ENCODE measurements around the gene NPAT.
"Not testable (repeated sequence)": the region's sequence is repeated elsewhere in the genome, so short reads cannot be mapped to it uniquely, and the experiment has no call there.

NPAT gene

DNA sequence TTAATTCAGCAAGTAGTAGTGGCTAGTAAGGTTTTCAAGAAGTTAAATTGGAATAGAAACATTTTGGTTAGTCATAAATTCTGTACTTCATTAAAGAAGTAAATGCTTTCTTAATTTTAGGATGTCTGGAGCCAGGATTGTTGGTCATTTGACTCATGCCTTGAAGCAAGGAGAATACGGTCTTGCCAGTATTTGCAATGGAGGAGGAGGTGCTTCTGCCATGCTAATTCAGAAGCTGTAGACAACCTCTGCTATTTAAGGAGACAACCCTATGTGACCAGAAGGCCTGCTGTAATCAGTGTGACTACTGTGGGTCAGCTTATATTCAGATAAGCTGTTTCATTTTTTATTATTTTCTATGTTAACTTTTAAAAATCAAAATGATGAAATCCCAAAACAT, 75.3 kb downstream of the NPAT start:
- DNase-seq: no peak

DNA sequence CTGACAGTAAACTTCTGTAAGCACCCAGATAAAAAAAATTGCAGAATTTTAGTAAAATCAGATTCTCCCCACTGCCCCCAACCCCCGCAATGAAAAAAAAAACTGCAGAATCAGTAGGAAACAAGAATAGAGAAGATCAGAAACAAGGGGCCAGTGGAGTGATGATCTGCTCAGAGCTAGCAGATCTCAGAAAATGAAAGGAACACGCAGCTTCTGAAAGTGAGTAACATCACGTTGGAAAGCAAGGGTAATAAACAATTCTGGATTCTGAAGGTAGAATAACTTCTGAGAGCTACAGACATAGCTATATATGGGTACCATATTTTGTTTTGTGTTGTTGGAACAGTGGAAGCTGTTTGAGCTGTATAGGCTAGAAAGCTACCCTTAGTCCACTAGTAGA, 77.8 kb downstream of the NPAT start:
- no peak for DNase-seq

DNA sequence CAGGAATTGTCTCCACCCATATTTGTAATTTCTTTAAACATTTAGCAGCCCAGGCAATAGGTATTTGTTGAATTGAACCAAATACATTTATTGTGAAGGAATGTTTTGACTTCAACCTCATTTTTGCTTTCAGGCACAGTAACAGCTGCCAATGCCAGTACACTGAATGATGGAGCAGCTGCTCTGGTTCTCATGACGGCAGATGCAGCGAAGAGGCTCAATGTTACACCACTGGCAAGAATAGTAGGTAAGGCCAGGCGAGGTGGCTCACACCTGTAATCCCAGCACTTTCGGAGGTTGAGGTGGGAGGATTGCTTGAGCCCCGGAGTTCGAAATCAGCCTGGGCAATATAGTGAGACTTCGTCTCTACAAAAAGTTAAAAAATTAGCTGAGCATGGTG, 80.1 kb downstream of the NPAT start:
- no peak for DNase-seq

DNA sequence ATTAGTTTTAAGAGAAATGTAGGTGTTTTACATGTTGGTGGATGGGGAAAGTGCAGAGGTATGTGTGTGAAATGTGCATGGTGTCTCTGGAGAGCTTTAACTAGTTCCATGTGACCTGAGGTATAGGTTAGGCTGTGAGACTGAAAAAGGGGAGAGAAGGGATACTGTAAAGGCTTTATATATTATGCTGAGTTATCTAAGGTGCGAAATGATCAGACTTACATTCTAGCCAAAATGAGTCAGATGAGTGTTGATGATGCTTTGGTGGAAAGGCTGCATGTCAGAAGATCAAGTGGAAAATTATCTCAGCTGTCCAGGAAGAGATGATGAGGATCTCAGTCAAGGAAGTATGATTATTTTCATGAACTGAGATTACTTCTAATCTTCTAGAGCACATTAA, 85.2 kb downstream of the NPAT start:
- DNase-seq: no peak

DNA sequence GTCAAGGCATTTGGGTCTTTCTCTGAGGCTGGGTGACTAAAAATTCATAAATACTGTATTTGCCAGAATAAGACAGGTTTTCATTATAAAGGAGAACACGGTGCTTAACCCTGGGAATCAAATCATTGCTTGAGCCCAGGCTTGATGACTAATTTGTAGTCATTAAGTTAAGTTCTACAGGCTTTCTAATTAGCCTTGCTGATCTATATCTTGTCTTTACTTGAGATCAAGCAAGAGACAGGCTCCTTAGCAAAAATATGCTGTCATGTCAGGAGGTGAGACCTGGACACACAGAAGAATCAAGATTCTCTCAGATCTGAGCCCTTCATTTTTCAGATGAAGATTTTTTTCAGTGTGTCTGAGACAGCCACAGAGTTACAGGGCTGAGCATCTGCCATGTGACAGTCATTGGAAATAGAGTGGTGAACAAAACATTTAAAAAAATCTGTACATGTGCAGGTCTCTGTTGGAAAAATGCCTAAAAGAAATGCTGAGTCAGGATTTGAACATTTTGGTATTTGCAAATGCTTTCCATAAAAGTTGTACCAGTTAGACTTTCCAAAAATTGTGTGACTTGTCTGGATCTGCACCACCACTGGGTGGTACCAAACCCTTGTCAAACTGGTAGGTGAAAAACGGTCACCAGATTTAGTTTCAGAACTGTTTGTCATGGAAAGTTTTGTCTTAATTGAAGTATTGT, 86.4 kb downstream of the NPAT start:
- DNase-seq: peak; percentile 42

DNA sequence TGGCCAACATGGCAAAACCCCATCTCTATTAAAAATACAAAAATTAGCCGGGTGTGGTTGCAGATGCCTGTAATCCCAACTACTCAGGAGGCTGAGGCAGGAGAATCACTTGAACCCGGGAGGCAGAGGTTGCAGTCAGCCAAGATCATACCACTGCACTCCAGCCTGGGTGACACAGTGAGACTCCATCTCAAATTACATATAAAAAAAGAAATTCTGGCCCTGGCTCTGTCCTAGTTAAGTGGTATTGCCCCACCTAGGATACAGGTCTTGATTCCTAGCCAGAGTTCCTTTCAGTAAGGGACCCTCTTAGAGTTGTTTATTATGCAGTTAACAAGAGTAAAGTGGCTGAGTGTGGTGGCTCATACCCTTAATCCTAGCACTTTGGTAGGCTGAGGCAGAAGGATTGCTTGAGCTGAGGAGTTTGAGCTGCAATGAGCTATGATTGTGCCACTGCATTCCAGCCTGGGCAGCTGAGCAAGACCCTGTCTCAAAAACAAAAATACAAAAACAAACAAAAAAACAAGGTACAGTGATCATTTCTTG, 89.4 kb downstream of the NPAT start:
- DNase-seq: not testable (repeated sequence)

DNA sequence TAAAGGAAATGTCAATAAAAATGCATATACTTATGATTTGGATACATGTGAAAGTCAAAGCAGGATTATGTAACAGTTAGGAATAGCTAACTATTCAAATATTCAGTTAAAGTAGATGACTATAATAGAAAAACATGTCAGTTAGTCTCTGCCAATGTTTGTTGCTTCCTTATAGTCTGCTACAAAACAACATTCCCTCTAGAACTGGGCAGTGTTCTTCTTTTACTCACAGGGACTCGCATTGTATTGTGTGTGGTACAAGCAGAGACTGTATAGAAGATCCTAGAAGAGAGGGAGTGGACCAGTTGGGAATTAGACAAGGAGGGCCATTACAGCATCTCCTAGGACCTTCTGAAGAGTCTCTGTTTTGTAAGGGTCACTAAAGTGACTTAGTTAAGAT, 90.4 kb downstream of the NPAT start:
- no peak for DNase-seq

DNA sequence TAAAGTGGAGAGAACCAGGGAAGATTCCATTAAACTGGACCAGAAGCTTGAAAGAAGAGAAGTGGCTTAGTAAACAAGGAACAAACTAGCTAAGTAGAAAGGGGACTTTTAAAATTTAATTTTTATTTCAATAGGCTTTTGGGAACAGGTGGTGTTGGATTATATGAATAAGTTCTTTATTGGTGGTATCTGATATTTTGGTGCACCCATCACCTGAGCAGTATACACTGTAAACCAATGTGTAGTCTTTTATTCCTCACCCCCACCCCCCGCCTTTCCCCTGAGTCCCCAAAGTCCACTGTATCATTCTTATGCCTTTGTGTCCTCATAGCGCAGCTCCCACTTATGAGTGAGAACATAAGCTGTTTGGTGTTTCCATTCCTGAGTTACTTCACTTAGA, 93.7 kb downstream of the NPAT start:
- DNase-seq: no peak

DNA sequence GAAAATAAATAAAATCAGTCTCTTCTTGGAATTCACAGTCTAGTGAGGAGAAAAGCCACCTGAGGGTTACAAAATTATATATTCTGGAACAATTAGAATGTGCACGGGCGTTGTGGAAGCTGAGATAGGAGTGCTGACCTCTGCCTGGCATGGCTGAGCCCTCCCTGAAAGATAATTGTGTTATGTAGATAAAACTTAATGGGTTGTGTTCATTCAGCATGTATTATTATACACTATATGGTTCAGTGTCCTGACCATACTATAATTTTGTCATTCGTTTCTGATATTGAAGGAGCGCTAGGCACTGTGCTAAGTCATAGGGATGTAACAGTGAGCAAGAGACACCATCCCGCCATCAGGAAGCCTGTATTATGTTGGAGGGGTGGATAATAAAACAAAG, 97.3 kb downstream of the NPAT start:
- DNase-seq: no peak

DNA sequence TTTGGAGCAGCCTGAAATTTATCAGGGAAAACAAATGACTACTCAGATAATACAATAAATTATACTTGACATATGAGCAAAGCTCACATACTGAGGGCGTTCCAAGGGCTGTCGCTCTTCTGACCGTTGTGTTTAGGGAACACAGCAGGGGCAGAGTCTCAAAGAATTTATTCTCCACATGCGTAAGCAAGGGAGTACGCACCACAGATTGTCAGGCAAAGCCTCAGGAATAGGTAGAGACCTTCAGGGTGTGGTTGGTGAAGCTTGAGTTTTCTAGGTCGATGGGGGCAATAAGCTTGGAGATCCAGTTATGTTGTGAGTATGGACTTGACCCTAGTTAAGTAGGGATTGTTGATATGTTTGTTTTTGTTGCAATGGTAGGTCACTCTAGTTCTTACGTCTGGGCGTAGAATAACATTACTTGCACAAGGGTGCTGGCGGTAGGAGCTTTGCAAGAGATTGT, 100.2 kb downstream of the NPAT start:
- DNase-seq: no peak

DNA sequence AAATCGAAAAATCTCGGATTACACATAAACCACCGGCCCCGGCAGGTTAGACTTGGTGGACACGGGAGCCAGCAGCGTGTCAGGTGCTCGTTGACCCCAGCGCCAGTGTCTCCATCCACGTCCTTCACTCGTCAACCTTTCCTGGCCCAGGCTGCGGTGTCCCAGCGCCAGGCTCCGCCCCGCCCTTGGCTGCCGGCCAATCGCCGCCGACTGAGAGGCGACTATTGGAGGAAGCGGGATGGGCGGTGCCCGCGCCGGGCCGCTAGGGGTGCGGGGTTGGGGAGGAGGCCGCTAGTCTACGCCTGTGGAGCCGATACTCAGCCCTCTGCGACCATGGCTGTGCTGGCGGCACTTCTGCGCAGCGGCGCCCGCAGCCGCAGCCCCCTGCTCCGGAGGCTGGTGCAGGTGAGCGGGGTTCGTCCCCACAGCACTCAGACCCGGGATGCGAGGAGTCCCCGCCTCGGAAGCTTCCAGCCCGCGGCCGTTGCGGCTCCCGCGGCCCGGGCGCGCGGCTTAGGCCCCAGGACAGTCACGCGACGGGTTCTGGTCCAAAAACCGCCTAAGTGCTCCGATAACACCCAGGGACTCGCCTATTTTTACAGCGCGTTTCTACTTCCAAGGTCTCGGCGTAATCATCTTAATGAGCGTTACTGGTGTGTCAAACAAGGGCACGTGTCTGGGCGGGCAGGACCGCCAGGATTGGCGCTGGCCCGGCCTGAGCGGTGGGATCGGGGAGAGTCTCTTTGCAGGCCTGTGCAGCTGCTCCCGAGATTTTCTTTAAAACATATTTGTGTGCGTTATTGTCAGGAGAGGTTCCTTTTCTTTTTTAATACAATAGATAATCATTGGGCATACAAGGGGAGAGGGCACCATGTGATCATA, 100.9 kb downstream of the NPAT start, which contains the start of gene ACAT1:
TSS of gene ACAT1 (plus strand) at position 294 of the 882 bp plus-strand sequence. CDS start at position 334, 40 bp downstream.
- DNase-seq: peak; percentile 97

DNA sequence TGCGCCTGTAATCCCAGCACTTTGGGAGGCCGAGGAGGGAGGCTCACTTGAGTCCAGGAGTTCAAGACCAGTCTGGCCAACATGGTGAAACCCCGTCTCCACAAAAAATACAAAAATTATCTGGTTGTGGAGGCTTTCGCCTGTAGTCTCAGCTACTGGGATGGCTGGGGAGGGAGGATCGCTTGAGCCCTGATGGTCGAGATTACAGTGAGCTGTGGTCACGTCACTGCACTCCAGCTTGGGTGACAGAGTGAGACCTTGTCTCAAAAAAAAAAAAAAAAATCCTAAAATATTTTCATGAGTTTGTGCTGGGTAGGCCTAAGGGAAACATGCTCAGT, 101.5 kb downstream of the NPAT start:
- DNase-seq: not testable (repeated sequence)

DNA sequence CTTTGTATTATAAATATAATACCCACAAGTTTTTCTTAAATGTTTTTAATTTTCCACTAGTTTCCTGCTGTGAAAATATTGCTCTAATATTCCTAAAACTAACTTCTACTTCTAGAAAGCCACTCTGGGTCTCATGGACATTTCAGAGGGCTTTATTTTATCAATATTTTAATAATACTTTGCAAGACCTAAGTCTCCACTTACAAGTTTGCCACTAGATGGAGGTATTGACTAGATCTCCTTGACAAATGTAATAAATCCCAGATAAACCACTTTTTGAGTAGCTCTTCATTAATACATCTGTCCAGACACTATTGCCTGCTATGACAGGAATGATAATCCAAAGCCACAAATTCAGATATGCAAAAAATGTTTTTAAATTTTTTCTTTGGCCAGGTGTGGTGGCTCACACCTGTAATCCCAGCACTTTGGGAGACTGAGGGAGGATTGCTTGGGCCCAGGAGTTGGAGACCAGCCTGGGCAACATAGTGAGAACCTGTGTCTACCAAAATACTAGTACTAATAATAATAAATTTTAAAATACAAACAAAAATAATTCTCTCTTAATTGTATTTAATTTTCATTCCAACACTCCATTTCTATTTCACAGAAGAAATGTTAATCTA, 104.6 kb downstream of the NPAT start:
- no peak for DNase-seq

DNA sequence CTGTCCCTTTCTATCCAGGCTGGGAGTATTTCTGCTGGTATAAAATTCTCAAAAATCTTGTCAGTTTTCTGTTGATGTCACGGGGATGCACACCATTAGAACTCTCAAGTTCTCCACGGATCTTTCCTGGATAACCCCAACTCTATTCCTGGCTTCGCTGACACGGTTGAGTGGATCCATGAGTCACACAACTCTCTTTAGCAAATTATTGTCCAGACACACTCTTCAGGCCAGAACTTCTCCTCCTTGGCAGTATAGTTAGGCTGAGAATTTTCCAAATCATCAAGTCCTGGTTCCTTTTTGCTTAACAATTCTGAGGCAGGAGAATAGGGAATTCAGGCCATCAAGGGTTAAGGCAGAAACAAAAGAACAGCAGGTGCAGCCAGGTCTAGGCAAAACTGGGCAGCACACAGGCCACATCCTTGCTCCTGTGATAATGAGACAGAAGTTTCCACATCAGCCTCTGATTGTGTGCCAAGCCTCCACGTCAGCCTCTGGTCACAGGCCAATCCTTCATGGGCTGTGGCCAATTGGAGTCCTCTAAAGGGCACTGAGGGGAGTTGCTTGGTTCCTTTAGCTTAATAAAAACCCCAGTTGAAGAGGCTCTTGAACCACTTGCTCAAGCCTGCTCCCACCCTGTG, 106.8 kb downstream of the NPAT start:
- DNase-seq: no peak

DNA sequence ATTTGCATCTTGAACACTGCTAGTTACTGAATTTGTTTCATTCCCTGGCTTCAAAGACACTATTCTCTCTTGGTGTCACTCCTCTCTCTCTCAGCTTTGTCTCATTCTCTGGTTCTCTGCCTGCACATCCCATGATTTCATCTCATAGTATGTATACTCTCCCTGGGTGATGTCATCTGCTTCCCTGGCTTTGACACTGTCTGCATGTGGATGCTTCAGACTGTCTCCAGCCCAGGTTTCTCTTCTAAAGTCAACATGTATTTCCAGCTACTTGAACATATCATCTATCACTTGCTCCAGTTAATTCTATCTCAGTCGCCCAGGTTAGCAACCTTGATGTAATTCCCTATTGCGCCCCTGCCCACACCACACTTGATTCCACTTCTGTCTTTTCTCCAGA, 110.4 kb downstream of the NPAT start:
- DNase-seq: no peak

DNA sequence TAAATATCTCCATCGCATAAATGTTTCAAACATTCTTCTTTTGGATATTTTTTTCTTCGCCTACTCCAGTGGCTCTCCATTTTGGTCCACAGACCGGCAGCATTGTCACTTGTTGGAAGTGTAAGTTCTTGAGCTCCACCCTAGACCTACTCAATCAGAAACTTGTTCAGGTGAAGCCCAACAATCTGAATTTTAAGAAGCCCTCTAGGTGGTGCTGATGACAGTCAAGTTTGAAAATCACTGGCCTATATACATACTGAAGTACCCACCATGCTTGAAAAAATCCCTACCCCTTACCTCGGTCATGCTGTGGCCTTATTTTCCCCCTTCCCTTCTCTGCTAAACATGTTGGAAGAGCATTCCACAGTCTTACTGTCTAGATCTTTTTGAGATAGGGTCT, 111.3 kb downstream of the NPAT start:
- DNase-seq: no peak

Measured in activated naive CD4-positive, alpha-beta T cell treated with anti-CD3 and anti-CD28 coated beads, Interleukin-2, amount 50 U/mL, for 16 hours (primary cell).